Effector memory CD4-positive, alpha-beta T cell (primary cell): ENCODE results near the gene PHF1.

Experiments
- DNase-seq, 3 donors: peaks; one replicate each; pipeline ENCODE4 v3.0.0-alpha.2; 2020
- H3K27ac ChIP-seq: 2 replicates; pipeline ENCODE4 v1.7.0; 2013; ENCODE audit warnings: mild to moderate bottlenecking, low read length, moderate library complexity; ENCODE audit not compliant: insufficient read depth, poor library complexity, severe bottlenecking
- H3K27me3 ChIP-seq: replicated peaks from 2 replicates; pipeline ENCODE4 v1.7.0; 2013; ENCODE audit warnings: mild to moderate bottlenecking, low read length; ENCODE audit not compliant: insufficient read depth, control insufficient read depth, poor library complexity, severe bottlenecking
- H3K36me3 ChIP-seq: 2 replicates; pipeline ENCODE4 v1.7.0; 2013; ENCODE audit warnings: mild to moderate bottlenecking, low read length, moderate library complexity; ENCODE audit not compliant: control insufficient read depth, insufficient read depth
- H3K4me1 ChIP-seq: 2 replicates; pipeline ENCODE4 v1.7.0; 2013; ENCODE audit warnings: low read length, mild to moderate bottlenecking; ENCODE audit not compliant: control insufficient read depth, insufficient read depth, poor library complexity, severe bottlenecking
- H3K4me3 ChIP-seq: 2 replicates; pipeline ENCODE4 v1.7.0; 2013; ENCODE audit warnings: low read length, low read depth, mild to moderate bottlenecking; ENCODE audit not compliant: insufficient read depth, poor library complexity, severe bottlenecking
- H3K9me3 ChIP-seq: 2 replicates; pipeline ENCODE4 v1.7.0; 2013; ENCODE audit warnings: mild to moderate bottlenecking, low read length, moderate library complexity; ENCODE audit not compliant: control insufficient read depth

The PHF1 gene

DNA sequence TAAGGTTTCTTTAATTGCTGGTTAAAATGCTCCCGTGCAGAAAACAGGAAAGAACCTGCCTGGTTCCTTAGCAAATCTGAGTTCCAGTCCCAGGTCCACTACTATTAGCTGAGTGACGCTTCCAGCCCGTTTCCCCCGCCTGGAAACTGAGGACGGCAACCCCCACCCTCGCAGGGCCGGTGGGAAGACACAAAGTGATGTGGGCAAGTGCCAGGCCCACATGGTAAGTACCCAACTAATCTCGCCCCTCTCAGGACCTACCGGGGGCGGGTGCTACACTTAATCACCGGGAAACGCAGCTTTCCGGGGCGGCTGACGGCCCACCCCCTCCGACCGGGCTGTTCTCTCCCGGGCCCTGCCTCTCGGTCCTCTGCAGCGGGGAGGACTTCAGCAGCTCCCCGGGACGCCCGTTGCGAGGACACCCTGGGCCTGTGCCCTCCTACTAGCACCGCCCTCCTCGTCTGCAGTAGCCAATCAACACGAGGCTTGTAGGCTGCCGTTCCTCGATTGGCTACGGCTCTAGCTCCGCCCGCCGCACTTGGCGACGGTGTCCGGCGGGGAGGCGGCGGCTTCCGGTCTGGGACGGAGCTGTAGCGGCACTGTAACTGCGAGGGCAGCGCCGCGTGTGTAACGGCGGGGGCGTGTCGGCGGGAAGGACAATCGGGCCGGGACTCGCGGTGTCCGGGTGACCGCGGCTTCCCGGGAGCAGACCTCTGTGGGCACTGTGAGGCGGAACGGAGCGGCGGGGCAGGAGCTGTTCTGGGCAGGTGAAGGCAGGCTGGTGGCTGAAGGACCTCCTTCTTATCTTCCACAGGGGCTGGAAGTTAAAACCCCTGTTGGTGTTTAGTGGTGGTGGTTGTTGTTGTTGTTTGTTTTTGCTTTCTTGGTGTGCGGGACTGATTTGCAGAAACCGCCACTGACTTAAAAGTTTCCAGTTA, 43.5 kb downstream of the PHF1 start, which contains the start of gene ZBTB9:
ZBTB9 (plus strand) TSS at position 568 of the 938 bp plus-strand sequence. CDS start 525 bp downstream, outside the sequence.
- Histone ChIP-seq H3K4me1 (peaks cover 15% of the 10 kb centered on the region), H3K36me3 (peaks cover 4% of the 10 kb centered on the region), H3K27ac (peak within 1 kb of the TSS; percentile 75), H3K4me3 (peak within 1 kb of the TSS; percentile 88), H3K27me3 (no peaks in the 10 kb centered on the region), H3K9me3 (no peaks in the 10 kb centered on the region)
- DNase-seq: peak; percentile 90 to 94 (median 93)

DNA sequence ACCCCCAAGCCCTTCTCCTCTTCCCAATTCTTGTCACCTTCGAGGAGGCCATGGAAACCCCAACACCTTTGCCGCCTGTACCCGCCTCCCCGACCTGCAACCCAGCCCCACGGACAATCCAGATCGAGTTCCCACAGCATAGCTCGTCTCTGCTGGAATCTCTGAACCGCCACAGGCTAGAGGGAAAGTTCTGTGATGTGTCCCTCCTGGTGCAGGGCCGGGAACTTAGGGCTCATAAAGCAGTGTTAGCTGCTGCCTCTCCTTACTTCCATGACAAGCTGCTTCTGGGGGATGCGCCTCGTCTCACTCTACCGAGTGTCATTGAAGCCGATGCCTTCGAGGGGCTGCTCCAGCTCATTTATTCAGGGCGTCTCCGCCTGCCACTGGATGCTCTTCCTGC, 44.2 kb downstream of the PHF1 start:
- Histone ChIP-seq H3K36me3 (peaks cover 3% of the 10 kb centered on the region), H3K9me3 (no peaks in the 10 kb centered on the region), H3K27ac (peak overlapping the region; percentile 75), H3K27me3 (no peaks in the 10 kb centered on the region), H3K4me1 (peaks cover 15% of the 10 kb centered on the region), H3K4me3 (peak overlapping the region; percentile 88)
- DNase-seq: no peak

DNA sequence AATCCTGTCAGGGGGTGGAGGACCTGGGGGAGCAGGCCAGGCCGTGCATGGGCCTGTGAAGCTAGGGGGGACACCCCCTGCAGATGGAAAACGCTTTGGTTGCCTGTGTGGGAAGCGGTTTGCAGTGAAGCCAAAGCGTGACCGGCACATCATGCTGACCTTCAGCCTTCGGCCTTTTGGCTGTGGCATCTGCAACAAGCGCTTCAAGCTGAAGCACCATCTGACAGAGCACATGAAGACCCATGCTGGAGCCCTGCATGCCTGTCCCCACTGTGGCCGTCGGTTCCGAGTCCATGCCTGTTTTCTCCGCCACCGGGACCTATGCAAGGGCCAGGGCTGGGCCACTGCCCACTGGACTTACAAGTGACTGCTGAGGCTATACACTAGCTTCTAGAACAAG, 45.3 kb downstream of the PHF1 start:
- peaks cover 3% of the 10 kb centered on the region for H3K36me3 ChIP-seq
- H3K9me3 ChIP-seq: no peaks in the 10 kb centered on the region
- no peak overlapping the region for H3K27ac ChIP-seq
- no peak for DNase-seq
- H3K4me1 ChIP-seq: peaks cover 15% of the 10 kb centered on the region
- no peak overlapping the region for H3K4me3 ChIP-seq
- no peaks in the 10 kb centered on the region for H3K27me3 ChIP-seq

DNA sequence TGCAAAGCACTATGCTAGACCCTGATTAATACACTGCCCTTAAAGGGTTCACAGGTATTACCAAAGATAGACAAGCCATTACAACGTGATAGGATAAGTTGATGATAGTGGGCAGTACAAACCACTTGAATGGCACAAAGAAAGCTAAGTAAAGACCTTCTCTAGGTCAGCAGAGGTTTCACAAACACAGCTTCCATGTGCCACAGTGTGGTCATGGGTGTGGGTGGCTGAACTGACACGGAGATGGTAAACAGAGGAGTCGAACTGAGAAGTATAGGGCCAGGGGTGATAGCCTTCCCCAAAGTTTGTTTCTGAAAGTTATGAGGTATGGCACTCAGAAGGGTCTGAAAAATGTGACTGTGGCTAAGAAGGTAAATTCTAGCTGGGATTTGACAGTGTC, 47.9 kb downstream of the PHF1 start:
- Histone ChIP-seq H3K27me3 (no peaks in the 10 kb centered on the region), H3K9me3 (no peaks in the 10 kb centered on the region), H3K4me1 (peaks cover 11% of the 10 kb centered on the region), H3K4me3 (no peak overlapping the region), H3K27ac (no peak overlapping the region), H3K36me3 (peaks cover 3% of the 10 kb centered on the region)
- DNase-seq: no peak

GRCh38 chr6:33459226-33459625, 48.4 kb downstream of the PHF1 start:
- Histone ChIP-seq H3K4me3 (no peak overlapping the region), H3K27me3 (no peaks in the 10 kb centered on the region), H3K4me1 (peaks cover 7% of the 10 kb centered on the region), H3K36me3 (peaks cover 3% of the 10 kb centered on the region), H3K27ac (no peak overlapping the region), H3K9me3 (no peaks in the 10 kb centered on the region)
- DNase-seq: no peak
